Measurements from ENCODE around the gene MAPK8.

Gene MAPK8

GRCh38 chr10:48266528-48266927, 39.9 kb upstream of the MAPK8 start:
- Histone ChIP-seq H3K27ac (replicated peaks) (no peak overlapping the region), H3K27me3 (ENCODE audit: insufficient read depth, poor library complexity, severe bottlenecking) (peaks cover 2% of the 10 kb centered on the region), H3K4me3 (replicated peaks; ENCODE audit: insufficient read depth, low read length) (no peak overlapping the region)
- DNase-seq (ENCODE audit: low read depth in 1 of 2, low spot score in 1 of 2) = no peak
- TF ChIP-seq REST (IDR thresholded peaks at IDR 0.05; ENCODE audit: insufficient replicate concordance, low read depth) (no peak), GABPA (IDR thresholded peaks at IDR 0.05; ENCODE audit: low read depth) (no peak), POLR2AphosphoS5 (IDR thresholded peaks at IDR 0.05; ENCODE audit: low read depth) (no peak), CTCF (IDR thresholded peaks at IDR 0.05; ENCODE audit: insufficient read depth, low read length) (no peak), SPI1 (IDR thresholded peaks at IDR 0.05; ENCODE audit: borderline replicate concordance, low read depth) (no peak)

GRCh38 chr10:48271047-48271730, 35.3 kb upstream of the MAPK8 start:
- peak in 1 of 2 experiments; percentile 17 for DNase-seq (ENCODE audit: low read depth in 1 of 2, low spot score in 1 of 2)
- Histone ChIP-seq H3K27ac (replicated peaks) (no peak overlapping the region), H3K27me3 (ENCODE audit: insufficient read depth, poor library complexity, severe bottlenecking) (no peaks in the 10 kb centered on the region), H3K4me3 (replicated peaks; ENCODE audit: insufficient read depth, low read length) (no peak overlapping the region)
- TF ChIP-seq CTCF (IDR thresholded peaks at IDR 0.05; ENCODE audit: insufficient read depth, low read length) (no peak), REST (IDR thresholded peaks at IDR 0.05; ENCODE audit: insufficient replicate concordance, low read depth) (no peak), SPI1 (IDR thresholded peaks at IDR 0.05; ENCODE audit: borderline replicate concordance, low read depth) (no peak), GABPA (IDR thresholded peaks at IDR 0.05; ENCODE audit: low read depth) (no peak), POLR2AphosphoS5 (IDR thresholded peaks at IDR 0.05; ENCODE audit: low read depth) (no peak)

GRCh38 chr10:48272682-48273081, 33.8 kb upstream of the MAPK8 start:
- Histone ChIP-seq H3K4me3 (replicated peaks; ENCODE audit: insufficient read depth, low read length) (no peak overlapping the region), H3K27ac (replicated peaks) (no peak overlapping the region), H3K27me3 (ENCODE audit: insufficient read depth, poor library complexity, severe bottlenecking) (no peaks in the 10 kb centered on the region)
- no peak for TF ChIP-seq REST (IDR thresholded peaks at IDR 0.05; ENCODE audit: insufficient replicate concordance, low read depth)
- TF ChIP-seq SPI1 (IDR thresholded peaks at IDR 0.05; ENCODE audit: borderline replicate concordance, low read depth) = no peak
- TF ChIP-seq CTCF (IDR thresholded peaks at IDR 0.05; ENCODE audit: insufficient read depth, low read length) = no peak
- TF ChIP-seq GABPA (IDR thresholded peaks at IDR 0.05; ENCODE audit: low read depth) = no peak
- TF ChIP-seq POLR2AphosphoS5 (IDR thresholded peaks at IDR 0.05; ENCODE audit: low read depth) = no peak
- no peak for DNase-seq (ENCODE audit: low read depth in 1 of 2, low spot score in 1 of 2)
